GM12873 (cell line): ENCODE results near the gene DENND4C.

Experiments used
- TF ChIP-seq, protein P1 (sequence below): IDR thresholded peaks from 2 replicates; pipeline ENCODE4 v1.5.1; 2012; ENCODE audit warnings: low read depth, mild to moderate bottlenecking, moderate library complexity, low read length, control low read depth; ENCODE audit not compliant: insufficient read depth; ENCODE audit errors: missing control alignments

The DENND4C gene

GRCh38 chr9:19241728-19242127, 11.2 kb downstream of the DENND4C start:
- TF ChIP-seq, protein P1, sequence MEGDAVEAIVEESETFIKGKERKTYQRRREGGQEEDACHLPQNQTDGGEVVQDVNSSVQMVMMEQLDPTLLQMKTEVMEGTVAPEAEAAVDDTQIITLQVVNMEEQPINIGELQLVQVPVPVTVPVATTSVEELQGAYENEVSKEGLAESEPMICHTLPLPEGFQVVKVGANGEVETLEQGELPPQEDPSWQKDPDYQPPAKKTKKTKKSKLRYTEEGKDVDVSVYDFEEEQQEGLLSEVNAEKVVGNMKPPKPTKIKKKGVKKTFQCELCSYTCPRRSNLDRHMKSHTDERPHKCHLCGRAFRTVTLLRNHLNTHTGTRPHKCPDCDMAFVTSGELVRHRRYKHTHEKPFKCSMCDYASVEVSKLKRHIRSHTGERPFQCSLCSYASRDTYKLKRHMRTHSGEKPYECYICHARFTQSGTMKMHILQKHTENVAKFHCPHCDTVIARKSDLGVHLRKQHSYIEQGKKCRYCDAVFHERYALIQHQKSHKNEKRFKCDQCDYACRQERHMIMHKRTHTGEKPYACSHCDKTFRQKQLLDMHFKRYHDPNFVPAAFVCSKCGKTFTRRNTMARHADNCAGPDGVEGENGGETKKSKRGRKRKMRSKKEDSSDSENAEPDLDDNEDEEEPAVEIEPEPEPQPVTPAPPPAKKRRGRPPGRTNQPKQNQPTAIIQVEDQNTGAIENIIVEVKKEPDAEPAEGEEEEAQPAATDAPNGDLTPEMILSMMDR = no peak

DNA sequence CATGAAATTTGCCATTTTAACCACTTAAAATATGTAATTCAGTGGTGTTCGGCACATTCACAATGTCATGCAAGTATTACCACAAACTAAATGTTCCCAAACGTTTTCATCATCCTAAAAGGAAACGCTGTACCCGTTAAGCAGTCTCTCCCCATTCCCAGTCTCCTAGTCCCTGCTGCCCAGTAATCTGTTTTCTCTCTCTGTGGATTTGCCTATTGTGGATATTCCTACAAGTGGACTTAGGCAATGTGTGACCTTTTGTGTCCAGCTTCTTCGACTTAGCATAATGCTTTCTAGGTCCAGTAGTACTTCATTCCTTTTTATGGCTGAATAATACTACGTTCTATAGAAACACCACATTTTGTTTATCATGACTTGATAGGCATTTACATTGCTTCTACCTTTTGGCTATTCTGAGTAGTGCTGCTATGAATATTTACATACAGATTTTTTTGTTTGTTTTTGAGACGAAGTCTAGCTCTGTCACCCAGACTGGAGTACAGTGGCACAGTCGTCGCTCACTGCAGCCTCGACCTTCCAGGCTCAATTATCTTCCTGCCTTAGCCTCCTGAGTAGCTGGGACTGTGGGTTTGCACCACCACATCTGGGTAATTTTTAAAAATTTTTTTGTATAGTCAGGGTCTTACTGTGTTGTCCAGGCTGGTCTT, 13.0 kb downstream of the DENND4C start:
- TF ChIP-seq, protein P1 = no peak

- TF ChIP-seq, protein P1 = no peak
Observed at GRCh38 chr9:19246891-19247290, 16.4 kb downstream of the DENND4C start.

GRCh38 chr9:19247420-19247819, 16.9 kb downstream of the DENND4C start:
- TF ChIP-seq, protein P1 = no peak

DNA sequence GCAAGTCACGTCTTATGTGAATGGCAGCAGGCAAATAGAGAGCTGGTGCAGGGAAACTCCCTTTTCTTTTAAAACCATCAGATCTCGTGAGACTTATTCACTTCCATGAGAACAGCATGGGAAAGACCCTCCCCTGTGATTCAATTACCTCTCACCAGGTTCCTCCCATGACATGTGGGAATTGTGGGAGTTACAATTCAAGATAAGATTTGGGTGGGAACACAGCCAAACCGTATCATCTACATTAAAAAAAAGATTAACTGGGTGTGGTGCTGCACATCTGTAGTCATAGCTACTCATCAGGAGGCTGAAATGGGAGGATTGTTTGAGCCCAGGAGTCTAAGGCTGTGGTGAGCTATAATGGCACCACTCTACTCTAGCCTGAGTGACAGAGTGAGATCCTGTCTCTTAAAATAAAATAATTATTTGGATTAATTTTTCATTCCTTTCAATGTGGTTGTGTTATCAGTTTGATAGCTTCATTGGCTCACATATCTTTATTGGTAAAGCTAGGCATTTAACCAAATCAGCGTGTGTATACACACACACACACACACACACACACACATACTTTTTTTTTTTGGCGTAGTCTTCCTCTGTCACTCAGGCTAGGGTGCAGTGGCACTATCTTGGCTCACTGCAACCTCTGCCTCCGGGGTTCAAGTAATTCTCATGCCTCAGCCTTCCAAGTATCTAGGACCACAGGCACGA, 21.8 kb downstream of the DENND4C start:
- TF ChIP-seq, protein P1 = no peak

GRCh38 chr9:19252885-19253219, 22.4 kb downstream of the DENND4C start:
- TF ChIP-seq, protein P1 = no peak

- TF ChIP-seq, protein P1 = no peak
Observed at GRCh38 chr9:19255112-19255511, 24.6 kb downstream of the DENND4C start.
